Tracheal epithelial cell (primary cell): ENCODE results near the gene FTH1. TPM values are rescaled to one million over a fixed set of nuclear protein-coding genes. Genes with fewer than 3 reads are reported as not detected.

ENCODE experiments used
- total RNA-seq: library from RNA; depleted of rRNA; stranded (reverse); fragments of >200 nt; gene quantifications from 2 replicates; pipeline ENCODE4 v1.2.1, GENCODE V29; 2014

FTH1 gene
- 1,587 and 1,777 TPM in 2 replicates for total RNA-seq

GRCh38 chr11:61967116-61967923 is at the start of gene FTH1:
FTH1 (minus strand) TSS chr11:61967634; CDS start chr11:61967425, 209 bp downstream.

GRCh38 chr11:61950035-61950547 is 17.3 kb downstream of the FTH1 start, which contains the start of gene BEST1:
BEST1 (plus strand) TSS chr11:61950351; CDS start chr11:61951807, 1,456 bp downstream.

GRCh38 chr11:61917334-61918109 is 49.9 kb downstream of the FTH1 start, which contains the start of gene RAB3IL1:
RAB3IL1 (minus strand) TSS chr11:61917566; CDS start chr11:61917367, 199 bp downstream.

Other genes starting within 250 kb of the FTH1 start
- under 0.01 and 0.72 TPM in 2 replicates for gene MYRF, start 215.0 kb downstream of the FTH1 start, total RNA-seq
- 30.8 and 38.4 TPM in 2 replicates for gene TMEM258, start 175.0 kb downstream of the FTH1 start, total RNA-seq
- gene FEN1, start 174.7 kb downstream of the FTH1 start, total RNA-seq, result 3.2 and 12.5 TPM in 2 replicates
- gene FADS1, start 150.6 kb downstream of the FTH1 start, total RNA-seq, result 40.2 and 79.7 TPM in 2 replicates
- 63.5 and 143 TPM in 2 replicates for gene FADS2, start 139.3 kb downstream of the FTH1 start, total RNA-seq
- 22.6 and 97.4 TPM in 2 replicates for gene FADS3, start 76.1 kb downstream of the FTH1 start, total RNA-seq
- gene RAB3IL1, start 50.1 kb downstream of the FTH1 start, total RNA-seq, result 1.1 and 1.9 TPM in 2 replicates
- 1.5 and 1.7 TPM in 2 replicates for gene BEST1, start 17.3 kb downstream of the FTH1 start, total RNA-seq
- gene INCENP, start 156.4 kb upstream of the FTH1 start, total RNA-seq, result 6.0 and 8.2 TPM in 2 replicates
- gene SCGB1D1, start 222.6 kb upstream of the FTH1 start, total RNA-seq, result not detected in 2 replicates
- gene SCGB2A1, start 241.0 kb upstream of the FTH1 start, total RNA-seq, result not detected in 2 replicates